HG03520 (cell line): Measurements from ENCODE around the gene MEF2D.

ENCODE experiments used
- ATAC-seq: cut with Tn5 transposase; IDR thresholded peaks from one replicate; pipeline ENCODE4 v1.9.1; 2021; ENCODE audit warnings: mild to moderate bottlenecking, moderate library complexity; ENCODE audit not compliant: unreplicated experiment

MEF2D gene

GRCh38 chr1:156500543-156500792 lies at the start of gene MEF2D:
TSS of gene MEF2D (minus strand) at chr1:156500775. CDS start at chr1:156483292, 17,483 bp downstream.
- ATAC-seq: no peak

DNA sequence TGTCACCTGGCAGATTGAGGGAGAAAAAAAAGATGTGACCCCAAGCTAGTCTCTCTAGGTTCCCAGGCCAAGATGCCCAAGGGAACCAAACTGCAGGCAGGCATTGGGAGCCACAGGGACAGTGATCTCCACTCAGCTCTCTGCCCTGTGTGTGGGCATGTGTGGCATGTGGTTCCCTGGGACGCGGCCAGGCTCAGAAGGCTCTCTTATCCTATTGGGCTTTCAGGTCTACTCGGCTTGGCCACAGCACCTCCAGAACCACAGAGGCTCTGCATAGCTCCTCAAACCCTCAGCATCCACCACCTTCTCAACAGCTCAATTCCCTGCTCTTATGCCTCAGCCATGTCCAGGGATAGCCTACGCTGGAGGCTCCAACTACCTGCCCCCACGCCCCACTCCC lies 49.8 kb upstream of the MEF2D start:
- no peak for ATAC-seq

- no peak for ATAC-seq
These were observed 49.3 kb upstream of the MEF2D start for GRCh38 chr1:156549831-156550230.

GRCh38 chr1:156549390-156549789 lies 48.8 kb upstream of the MEF2D start:
- no peak for ATAC-seq

GRCh38 chr1:156547982-156548381 lies 47.4 kb upstream of the MEF2D start:
- no peak for ATAC-seq

- ATAC-seq: no peak
These were observed 46.9 kb upstream of the MEF2D start for GRCh38 chr1:156547434-156547833.

DNA sequence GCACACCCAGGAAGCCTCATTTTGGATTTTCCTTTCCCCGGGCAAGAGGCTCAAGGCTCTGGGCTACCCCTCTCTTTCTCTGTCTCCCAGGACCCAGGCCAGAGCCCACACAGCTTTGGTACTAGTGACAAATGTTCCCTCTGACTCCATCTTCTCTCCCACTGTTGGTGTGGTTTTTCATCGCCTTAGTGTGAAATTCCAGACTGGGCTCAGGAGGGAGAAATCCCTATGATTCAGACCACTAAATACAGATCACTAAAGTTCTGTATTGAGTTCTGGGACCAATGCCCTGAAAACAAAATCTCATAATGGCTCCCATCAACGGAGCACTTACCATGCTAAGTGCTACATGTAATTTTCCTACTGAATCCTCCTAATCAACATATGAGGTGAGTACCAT lies 45.7 kb upstream of the MEF2D start:
- ATAC-seq: no peak

GRCh38 chr1:156544592-156545102 lies 44.1 kb upstream of the MEF2D start:
- ATAC-seq: no peak

DNA sequence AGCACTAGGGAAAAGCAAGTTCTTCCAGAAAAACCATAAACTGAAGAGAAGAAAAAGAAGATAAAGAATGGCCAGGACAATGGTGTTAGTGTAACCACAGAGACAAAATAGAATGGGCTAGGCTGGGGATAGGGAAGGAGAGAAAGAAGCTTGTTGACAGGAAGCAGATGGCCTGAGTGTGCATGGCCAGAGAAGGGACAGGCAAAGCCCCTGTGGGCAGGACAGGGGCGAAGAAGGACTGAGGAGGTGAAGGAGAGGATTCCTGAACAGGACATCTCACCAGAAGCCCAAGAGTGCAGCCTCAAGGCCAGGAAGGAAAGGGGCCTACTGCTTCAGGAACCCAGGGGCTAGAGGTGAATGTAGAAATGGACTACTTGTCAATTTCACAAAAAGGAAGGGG lies 42.5 kb upstream of the MEF2D start:
- ATAC-seq: no peak

DNA sequence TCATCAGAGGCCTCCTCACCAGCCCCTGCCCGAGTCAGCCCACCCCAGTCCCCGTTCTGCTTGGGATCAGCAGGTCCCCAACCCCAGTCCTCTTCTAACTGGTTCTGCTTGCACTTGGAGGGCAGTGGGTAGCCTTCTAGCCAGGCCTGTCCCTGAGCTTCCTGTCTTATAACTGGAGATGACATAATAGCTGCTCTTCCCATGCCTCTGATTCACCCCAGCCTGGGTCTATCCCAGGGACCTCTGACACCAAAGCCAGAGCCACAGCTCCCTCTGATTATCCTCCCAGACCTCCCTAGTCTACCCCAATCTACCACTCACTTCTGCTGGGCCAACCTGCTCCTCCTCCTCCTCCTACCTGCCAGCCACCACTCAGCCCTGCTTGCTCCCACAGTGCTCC lies 40.4 kb upstream of the MEF2D start:
- no peak for ATAC-seq

GRCh38 chr1:156539818-156540355 lies 39.3 kb upstream of the MEF2D start:
- ATAC-seq: no peak

- no peak for ATAC-seq
These were observed 38.3 kb upstream of the MEF2D start for GRCh38 chr1:156538711-156539440.

DNA sequence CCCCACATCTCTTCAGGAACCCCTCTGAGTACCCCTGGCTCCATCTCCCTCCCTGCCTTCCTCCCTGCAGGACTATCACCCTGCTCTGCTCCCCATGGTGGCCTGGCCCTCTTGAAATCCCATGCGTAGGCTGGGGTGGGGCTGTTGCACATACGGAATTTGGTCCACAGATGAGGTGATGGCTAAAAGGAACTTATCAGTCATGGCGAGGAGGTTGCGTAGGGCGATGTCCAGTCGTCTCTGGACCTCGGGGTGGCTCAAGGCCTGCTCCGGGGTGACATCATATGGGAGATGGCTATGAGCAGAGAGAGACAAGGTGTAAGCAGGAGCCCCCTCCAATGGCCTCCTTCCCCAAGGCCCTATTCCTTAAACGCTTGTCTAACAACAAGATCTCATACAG lies 36.5 kb upstream of the MEF2D start:
- no peak for ATAC-seq

DNA sequence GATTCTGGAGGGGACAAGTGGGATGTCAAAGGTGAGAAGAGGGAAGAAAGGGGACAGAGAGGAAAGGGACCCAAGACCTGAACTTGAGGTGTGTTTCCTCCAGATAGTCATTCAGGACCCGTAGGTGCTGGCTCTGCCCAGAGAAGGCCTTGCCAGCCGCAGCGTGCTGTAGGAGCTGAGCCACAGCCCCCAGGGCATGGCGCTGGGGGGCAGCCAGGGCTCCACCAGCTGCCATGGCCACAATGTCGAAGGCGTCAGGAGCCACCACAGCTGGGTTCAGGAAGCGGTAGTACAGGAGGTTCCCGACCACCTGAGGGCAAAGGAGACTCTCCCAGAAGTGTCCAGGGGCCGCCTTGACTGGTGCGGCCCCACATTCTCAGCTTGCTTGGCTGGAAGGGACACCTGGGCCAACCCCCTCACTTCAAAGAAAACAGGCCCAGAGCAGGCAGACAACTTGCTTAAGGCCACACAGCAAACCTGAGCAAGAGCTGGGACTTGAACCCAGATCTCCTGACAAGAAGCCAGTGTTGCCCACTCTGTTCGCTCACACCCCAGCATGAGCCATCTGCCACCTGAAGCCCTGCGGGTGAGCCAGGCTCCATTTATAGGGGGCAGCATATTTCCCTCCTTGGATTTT lies 34.0 kb upstream of the MEF2D start:
- no peak for ATAC-seq

GRCh38 chr1:156533568-156534220 lies 33.1 kb upstream of the MEF2D start:
- no peak for ATAC-seq

- ATAC-seq: no peak
These were observed 31.8 kb upstream of the MEF2D start for GRCh38 chr1:156532374-156532773.

- ATAC-seq: no peak
These were observed 29.4 kb upstream of the MEF2D start for GRCh38 chr1:156530006-156530405.

- no peak for ATAC-seq
These were observed 28.4 kb upstream of the MEF2D start for GRCh38 chr1:156528875-156529425.

DNA sequence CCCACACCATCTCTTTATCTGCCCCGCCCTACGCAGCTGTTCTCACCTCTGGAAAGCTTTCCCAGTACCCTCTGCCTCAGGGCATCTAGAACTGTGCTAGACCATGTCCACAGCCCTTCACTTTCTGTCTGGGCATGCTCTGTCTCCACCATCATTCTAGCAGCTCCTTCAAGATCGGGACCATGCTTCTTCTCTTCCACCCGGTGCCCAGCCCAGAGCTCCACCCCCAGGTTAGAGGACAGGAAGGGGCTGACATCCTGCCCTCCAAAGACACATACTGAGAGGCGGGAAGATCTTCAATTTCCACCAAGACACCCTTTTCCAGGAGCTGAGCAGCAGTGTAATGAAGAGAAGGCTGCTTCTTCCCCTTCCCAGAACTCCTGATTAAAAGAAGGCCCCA lies 27.7 kb upstream of the MEF2D start:
- ATAC-seq: no peak

DNA sequence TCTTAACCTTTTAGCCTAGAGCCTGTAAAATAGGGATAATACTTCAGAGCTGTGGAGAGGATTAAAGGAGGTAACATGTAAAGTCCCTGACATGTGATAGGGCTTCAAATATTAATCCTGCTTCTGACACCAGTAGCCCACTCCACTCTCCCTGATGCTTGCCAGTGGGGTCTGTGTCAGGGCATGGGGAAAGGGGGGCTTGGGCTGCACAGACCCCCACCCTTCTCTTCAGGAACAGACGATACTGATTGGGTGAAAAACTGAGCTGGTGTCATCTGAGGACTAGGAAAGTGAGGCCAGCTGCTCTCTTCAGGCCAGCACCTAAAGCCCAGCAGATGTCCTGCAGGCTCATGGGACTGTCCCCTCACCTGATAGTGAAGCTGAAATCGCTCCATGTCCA lies 27.0 kb upstream of the MEF2D start:
- ATAC-seq: no peak

- no peak for ATAC-seq
These were observed 25.4 kb upstream of the MEF2D start for GRCh38 chr1:156525856-156526489.
